A549 (cell line): Measurements from ENCODE around the gene SPRR3. TPM values are rescaled to one million over a fixed set of nuclear protein-coding genes. Genes with fewer than 3 reads are reported as not detected.

Experiments used
- polyA plus RNA-seq, 4 experiments: library from polyadenylated mRNA; depleted of rRNA in 3 of 4; stranded (reverse); fragments of >200 nt; fragmentation: RNase III in 1 of 4; extraction: RNeasy Plus Mini Kit Qiagen cat#74134 plus additional on column Dnase treatment in 1 of 4; gene quantifications; 2 replicates in 3 of 4; 3 replicates in 1 of 4; pipeline ENCODE4 v1.2.3, GENCODE V29; 2011 to 2017
- small RNA-seq, 6 experiments: library from RNA; depleted of rRNA; stranded (forward); fragments of <200 nt; gene quantifications; one replicate each; pipeline ENCODE3, GENCODE V24; 2012

SPRR3 gene
- polyA plus RNA-seq, 2 of the 4 experiments (the other 2 are of a cell fraction), result not detected

Small RNA genes within 50 kb of the gene (small RNA-seq; reads per million reads assigned to genes)
- gene AL356867.1 (0 reads per million in 6 experiments), gene RF00322 (0 reads per million in 6 experiments), gene SPRR1A (0 reads per million in 6 experiments)

Other genes with a start within 250 kb of the SPRR3 start
- not detected in 2 replicates for gene KPRP, start 243.7 kb upstream of the SPRR3 start, polyA plus RNA-seq (2011; rRNA removed)
- gene KPRP, start 243.7 kb upstream of the SPRR3 start, polyA plus RNA-seq (2017; fragmentation: RNase III; extraction: RNeasy Plus Mini Kit Qiagen cat#74134 plus additional on column Dnase treatment), result not detected in 3 replicates
- not detected in 2 replicates for gene LCE1F, start 226.6 kb upstream of the SPRR3 start, polyA plus RNA-seq (2011; rRNA removed)
- gene LCE1F, start 226.6 kb upstream of the SPRR3 start, polyA plus RNA-seq (2017; fragmentation: RNase III; extraction: RNeasy Plus Mini Kit Qiagen cat#74134 plus additional on column Dnase treatment), result not detected in 3 replicates
- gene LCE1E, start 215.5 kb upstream of the SPRR3 start, polyA plus RNA-seq (2011; rRNA removed), result not detected in 2 replicates
- gene LCE1E, start 215.5 kb upstream of the SPRR3 start, polyA plus RNA-seq (2017; fragmentation: RNase III; extraction: RNeasy Plus Mini Kit Qiagen cat#74134 plus additional on column Dnase treatment), result not detected in 3 replicates
- not detected in 2 replicates for gene LCE1D, start 205.0 kb upstream of the SPRR3 start, polyA plus RNA-seq (2011; rRNA removed)
- not detected in 3 replicates for gene LCE1D, start 205.0 kb upstream of the SPRR3 start, polyA plus RNA-seq (2017; fragmentation: RNase III; extraction: RNeasy Plus Mini Kit Qiagen cat#74134 plus additional on column Dnase treatment)
- gene LCE1C, start 195.1 kb upstream of the SPRR3 start, polyA plus RNA-seq (2011; rRNA removed), result not detected in 2 replicates
- gene LCE1C, start 195.1 kb upstream of the SPRR3 start, polyA plus RNA-seq (2017; fragmentation: RNase III; extraction: RNeasy Plus Mini Kit Qiagen cat#74134 plus additional on column Dnase treatment), result not detected in 3 replicates
- gene LCE1B, start 189.8 kb upstream of the SPRR3 start, polyA plus RNA-seq (2011; rRNA removed), result not detected in 2 replicates
- not detected in 3 replicates for gene LCE1B, start 189.8 kb upstream of the SPRR3 start, polyA plus RNA-seq (2017; fragmentation: RNase III; extraction: RNeasy Plus Mini Kit Qiagen cat#74134 plus additional on column Dnase treatment)
- gene LCE1A, start 174.3 kb upstream of the SPRR3 start, polyA plus RNA-seq (2011; rRNA removed), result not detected in 2 replicates
- gene LCE1A, start 174.3 kb upstream of the SPRR3 start, polyA plus RNA-seq (2017; fragmentation: RNase III; extraction: RNeasy Plus Mini Kit Qiagen cat#74134 plus additional on column Dnase treatment), result not detected in 3 replicates
- gene LCE6A, start 158.9 kb upstream of the SPRR3 start, polyA plus RNA-seq (2011; rRNA removed), result not detected in 2 replicates
- not detected in 3 replicates for gene LCE6A, start 158.9 kb upstream of the SPRR3 start, polyA plus RNA-seq (2017; fragmentation: RNase III; extraction: RNeasy Plus Mini Kit Qiagen cat#74134 plus additional on column Dnase treatment)
- gene LCE7A, start 141.8 kb upstream of the SPRR3 start, polyA plus RNA-seq (2011; rRNA removed), result not detected in 2 replicates
- not detected in 3 replicates for gene LCE7A, start 141.8 kb upstream of the SPRR3 start, polyA plus RNA-seq (2017; fragmentation: RNase III; extraction: RNeasy Plus Mini Kit Qiagen cat#74134 plus additional on column Dnase treatment)
- not detected in 2 replicates for gene SMCP, start 123.4 kb upstream of the SPRR3 start, polyA plus RNA-seq (2011; rRNA removed)
- gene SMCP, start 123.4 kb upstream of the SPRR3 start, polyA plus RNA-seq (2017; fragmentation: RNase III; extraction: RNeasy Plus Mini Kit Qiagen cat#74134 plus additional on column Dnase treatment), result not detected in 3 replicates
- gene IVL, start 93.2 kb upstream of the SPRR3 start, polyA plus RNA-seq (2011; rRNA removed), result not detected in 2 replicates
- not detected in 3 replicates for gene IVL, start 93.2 kb upstream of the SPRR3 start, polyA plus RNA-seq (2017; fragmentation: RNase III; extraction: RNeasy Plus Mini Kit Qiagen cat#74134 plus additional on column Dnase treatment)
- not detected in 2 replicates for gene SPRR5, start 54.5 kb upstream of the SPRR3 start, polyA plus RNA-seq (2011; rRNA removed)
- gene SPRR5, start 54.5 kb upstream of the SPRR3 start, polyA plus RNA-seq (2017; fragmentation: RNase III; extraction: RNeasy Plus Mini Kit Qiagen cat#74134 plus additional on column Dnase treatment), result not detected in 3 replicates
- gene SPRR4, start 31.1 kb upstream of the SPRR3 start, polyA plus RNA-seq (2011; rRNA removed), result not detected in 2 replicates
- not detected in 3 replicates for gene SPRR4, start 31.1 kb upstream of the SPRR3 start, polyA plus RNA-seq (2017; fragmentation: RNase III; extraction: RNeasy Plus Mini Kit Qiagen cat#74134 plus additional on column Dnase treatment)
- gene SPRR1A, start 17.7 kb upstream of the SPRR3 start, polyA plus RNA-seq (2011; rRNA removed), result not detected in 2 replicates
- not detected in 3 replicates for gene SPRR1A, start 17.7 kb upstream of the SPRR3 start, polyA plus RNA-seq (2017; fragmentation: RNase III; extraction: RNeasy Plus Mini Kit Qiagen cat#74134 plus additional on column Dnase treatment)
- gene SPRR1B, start 29.5 kb downstream of the SPRR3 start, polyA plus RNA-seq (2011; rRNA removed), result not detected in 2 replicates
- not detected in 3 replicates for gene SPRR1B, start 29.5 kb downstream of the SPRR3 start, polyA plus RNA-seq (2017; fragmentation: RNase III; extraction: RNeasy Plus Mini Kit Qiagen cat#74134 plus additional on column Dnase treatment)
- not detected in 2 replicates for gene SPRR2D, start 39.4 kb downstream of the SPRR3 start, polyA plus RNA-seq (2011; rRNA removed)
- gene SPRR2D, start 39.4 kb downstream of the SPRR3 start, polyA plus RNA-seq (2017; fragmentation: RNase III; extraction: RNeasy Plus Mini Kit Qiagen cat#74134 plus additional on column Dnase treatment), result not detected in 3 replicates
- not detected in 2 replicates for gene SPRR2A, start 55.8 kb downstream of the SPRR3 start, polyA plus RNA-seq (2011; rRNA removed)
- not detected in 3 replicates for gene SPRR2A, start 55.8 kb downstream of the SPRR3 start, polyA plus RNA-seq (2017; fragmentation: RNase III; extraction: RNeasy Plus Mini Kit Qiagen cat#74134 plus additional on column Dnase treatment)
- not detected in 2 replicates for gene SPRR2B, start 69.9 kb downstream of the SPRR3 start, polyA plus RNA-seq (2011; rRNA removed)
- gene SPRR2B, start 69.9 kb downstream of the SPRR3 start, polyA plus RNA-seq (2017; fragmentation: RNase III; extraction: RNeasy Plus Mini Kit Qiagen cat#74134 plus additional on column Dnase treatment), result not detected in 3 replicates
- gene SPRR2E, start 92.8 kb downstream of the SPRR3 start, polyA plus RNA-seq (2011; rRNA removed), result not detected in 2 replicates
- gene SPRR2E, start 92.8 kb downstream of the SPRR3 start, polyA plus RNA-seq (2017; fragmentation: RNase III; extraction: RNeasy Plus Mini Kit Qiagen cat#74134 plus additional on column Dnase treatment), result not detected in 3 replicates
- not detected in 2 replicates for gene SPRR2F, start 111.8 kb downstream of the SPRR3 start, polyA plus RNA-seq (2011; rRNA removed)
- gene SPRR2F, start 111.8 kb downstream of the SPRR3 start, polyA plus RNA-seq (2017; fragmentation: RNase III; extraction: RNeasy Plus Mini Kit Qiagen cat#74134 plus additional on column Dnase treatment), result not detected in 3 replicates
- not detected in 2 replicates for gene SPRR2G, start 149.1 kb downstream of the SPRR3 start, polyA plus RNA-seq (2011; rRNA removed)
- gene SPRR2G, start 149.1 kb downstream of the SPRR3 start, polyA plus RNA-seq (2017; fragmentation: RNase III; extraction: RNeasy Plus Mini Kit Qiagen cat#74134 plus additional on column Dnase treatment), result not detected in 3 replicates
- gene LELP1, start 201.7 kb downstream of the SPRR3 start, polyA plus RNA-seq (2011; rRNA removed), result not detected in 2 replicates
- gene LELP1, start 201.7 kb downstream of the SPRR3 start, polyA plus RNA-seq (2017; fragmentation: RNase III; extraction: RNeasy Plus Mini Kit Qiagen cat#74134 plus additional on column Dnase treatment), result not detected in 3 replicates
- gene PRR9, start 215.8 kb downstream of the SPRR3 start, polyA plus RNA-seq (2011; rRNA removed), result not detected in 2 replicates
- gene PRR9, start 215.8 kb downstream of the SPRR3 start, polyA plus RNA-seq (2017; fragmentation: RNase III; extraction: RNeasy Plus Mini Kit Qiagen cat#74134 plus additional on column Dnase treatment), result not detected in 3 replicates